Mesothelial cell of epicardium (in vitro differentiated cells): ENCODE data around the gene CLMP. TPM values are rescaled to one million over a fixed set of nuclear protein-coding genes. Genes with fewer than 3 reads are reported as not detected.
A peak's percentile ranks its signal among the peaks of the same experiment; 100 is the strongest.

Source experiments
- DNase-seq, 2 experiments: peaks; one replicate each; pipeline ENCODE4 v3.0.0; 2021; ENCODE audit warnings: low spot score in 2 of 2; ENCODE audit not compliant: unreplicated experiment in 2 of 2
- H3K27ac Mint-ChIP-seq: 2 replicates; pipeline ENCODE4 v1.8.0; 2021; ENCODE audit warnings: mixed read lengths
- H3K27me3 Mint-ChIP-seq: 2 replicates; pipeline ENCODE4 v1.8.0; 2021; ENCODE audit warnings: low read depth, mixed read lengths
- H3K36me3 Mint-ChIP-seq: 2 replicates; pipeline ENCODE4 v1.8.0; 2021; ENCODE audit warnings: mixed read lengths
- H3K4me1 Mint-ChIP-seq: 2 replicates; pipeline ENCODE4 v1.8.0; 2021; ENCODE audit warnings: mixed read lengths
- H3K4me3 Mint-ChIP-seq: 2 replicates; pipeline ENCODE4 v1.8.0; 2021; ENCODE audit warnings: mild to moderate bottlenecking, moderate library complexity, mixed read lengths
- H3K9me3 Mint-ChIP-seq: 2 replicates; pipeline ENCODE4 v1.8.0; 2021; ENCODE audit warnings: mixed read lengths
- CTCF ChIP-seq: fragments of 200-600 bp; sonication (generic); IDR thresholded peaks from one replicate; pipeline ENCODE4 v1.5.0; 2021; ENCODE audit warnings: antibody characterized with exemption; ENCODE audit not compliant: unreplicated experiment
- total RNA-seq: library from RNA; stranded (reverse); gene quantifications from 3 replicates; pipeline ENCODE4 v1.2.1, GENCODE V29; 2021

The CLMP gene
- total RNA-seq, 1 donor from 2014 or later: 18.0 TPM

- Mint-ChIP-seq H3K27ac (no peak overlapping the region), H3K9me3 (peaks cover 7% of the 10 kb centered on the region), H3K27me3 (no peaks in the 10 kb centered on the region), H3K4me1 (peaks cover 9% of the 10 kb centered on the region), H3K36me3 (peaks cover 3% of the 10 kb centered on the region), H3K4me3 (no peak overlapping the region)
- TF ChIP-seq CTCF: peak; percentile 76
- no peak for DNase-seq
Measured at GRCh38 chr11:123111465-123111864, 83.6 kb downstream of the CLMP start.

DNA sequence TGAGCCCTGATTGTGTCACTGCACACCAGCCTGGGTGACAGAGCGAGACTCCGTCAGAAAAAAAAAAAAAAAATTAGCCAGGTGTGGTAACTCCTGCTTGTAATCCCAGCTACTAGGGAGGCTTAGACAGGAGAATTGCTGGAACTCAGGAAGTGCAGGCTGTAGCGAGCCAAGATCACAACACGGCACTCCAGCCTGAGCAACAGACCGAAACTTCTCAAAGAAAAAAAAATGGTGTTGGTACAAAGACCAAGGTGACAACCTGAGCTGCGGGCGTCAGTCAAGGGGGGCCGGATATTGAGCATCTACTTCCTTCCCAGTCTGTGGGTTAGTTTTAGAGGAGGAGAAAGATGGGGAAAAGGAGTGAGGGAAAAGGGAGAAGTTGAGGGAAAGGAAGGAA lies 84.7 kb downstream of the CLMP start:
- Mint-ChIP-seq H3K36me3 (no peaks in the 10 kb centered on the region), H3K9me3 (peaks cover 1% of the 10 kb centered on the region), H3K4me3 (no peak overlapping the region), H3K4me1 (peaks cover 9% of the 10 kb centered on the region), H3K27me3 (no peaks in the 10 kb centered on the region), H3K27ac (no peak overlapping the region)
- DNase-seq: no peak
- TF ChIP-seq CTCF: no peak

DNA sequence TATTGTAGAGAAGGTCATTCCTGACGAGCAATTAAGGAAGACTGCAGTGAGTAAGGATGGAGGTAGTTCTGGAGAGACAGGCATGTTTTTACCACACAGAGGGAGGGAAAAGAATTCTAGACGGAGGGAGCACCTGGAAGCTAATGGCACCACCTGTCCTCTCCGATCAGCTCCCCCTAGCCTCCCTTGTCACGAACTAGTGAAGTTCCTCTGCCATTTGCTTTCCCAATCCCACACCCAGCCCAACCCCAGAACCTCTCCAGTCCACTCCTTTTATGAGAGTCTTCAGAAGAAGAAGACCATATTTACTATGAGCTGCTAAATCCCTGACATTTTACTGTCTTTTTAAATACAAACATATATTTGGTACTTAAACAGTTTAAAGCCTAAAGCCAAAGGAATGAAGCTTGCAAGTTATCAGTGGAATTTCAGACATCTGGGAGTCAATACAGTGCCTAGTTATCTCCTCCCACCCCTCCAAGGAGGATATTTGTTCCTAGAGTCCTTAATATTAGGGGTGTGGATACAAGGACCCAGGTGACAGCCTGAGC lies 87.0 kb downstream of the CLMP start:
- no peaks in the 10 kb centered on the region for H3K27me3 Mint-ChIP-seq
- no peak for TF ChIP-seq CTCF
- H3K27ac Mint-ChIP-seq: peak overlapping the region; percentile 41
- DNase-seq: no peak
- H3K36me3 Mint-ChIP-seq: no peaks in the 10 kb centered on the region
- H3K9me3 Mint-ChIP-seq: no peaks in the 10 kb centered on the region
- peaks cover 10% of the 10 kb centered on the region for H3K4me1 Mint-ChIP-seq
- no peak overlapping the region for H3K4me3 Mint-ChIP-seq

GRCh38 chr11:123104697-123105096 lies 90.4 kb downstream of the CLMP start:
- DNase-seq: no peak
- H3K9me3 Mint-ChIP-seq: no peaks in the 10 kb centered on the region
- TF ChIP-seq CTCF: no peak
- H3K36me3 Mint-ChIP-seq: no peaks in the 10 kb centered on the region
- peaks cover 17% of the 10 kb centered on the region for H3K4me1 Mint-ChIP-seq
- H3K4me3 Mint-ChIP-seq: no peak overlapping the region
- H3K27me3 Mint-ChIP-seq: no peaks in the 10 kb centered on the region
- no peak overlapping the region for H3K27ac Mint-ChIP-seq

DNA sequence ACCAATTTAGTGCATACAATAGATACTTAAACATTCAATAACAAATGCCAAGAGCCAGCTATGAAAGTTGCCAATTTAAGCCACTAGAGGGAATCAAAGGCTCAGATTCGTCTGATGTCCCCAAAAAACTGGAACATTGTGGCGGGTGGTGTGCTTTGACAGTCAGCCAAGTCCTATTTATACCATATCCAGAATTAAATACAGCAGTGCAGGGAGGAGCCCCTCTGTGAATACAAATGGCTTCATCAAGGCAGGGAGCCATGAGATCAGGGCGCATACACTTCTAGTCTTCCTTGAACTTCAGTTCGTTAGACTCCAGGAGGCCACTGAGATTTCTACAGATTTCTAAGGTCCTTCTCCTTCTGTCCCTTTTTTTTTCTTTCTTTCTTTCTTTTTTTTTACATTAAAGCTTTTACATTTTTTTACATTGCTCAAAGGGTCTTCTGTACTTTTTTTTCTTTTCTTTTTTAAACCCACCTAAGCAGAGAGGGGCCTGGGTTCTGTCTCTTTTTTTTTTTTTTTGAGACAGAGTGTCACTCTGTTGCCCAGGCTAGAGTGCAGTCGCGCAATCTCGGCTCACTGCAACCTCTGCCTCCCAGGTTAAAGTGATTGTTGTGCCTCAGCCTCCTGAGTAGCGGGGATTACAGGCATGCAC lies 91.6 kb downstream of the CLMP start:
- TF ChIP-seq CTCF: peak; percentile 46
- H3K27ac Mint-ChIP-seq: no peak overlapping the region
- DNase-seq: no peak
- H3K9me3 Mint-ChIP-seq: no peaks in the 10 kb centered on the region
- peaks cover 19% of the 10 kb centered on the region for H3K4me1 Mint-ChIP-seq
- no peaks in the 10 kb centered on the region for H3K36me3 Mint-ChIP-seq
- no peaks in the 10 kb centered on the region for H3K27me3 Mint-ChIP-seq
- H3K4me3 Mint-ChIP-seq: no peak overlapping the region
